Coronary artery (tissue), 2 donors: Measurements from ENCODE around the gene CDH12.

Source experiments
- DNase-seq: peaks from one replicate; pipeline ENCODE4 v3.0.0-alpha.2; 2017; ENCODE audit warnings: low spot score
- H3K27ac ChIP-seq, 2 donors: fragments of 200-600 bp; sonication (generic); one replicate each; pipeline ENCODE4 v1.5.1; 2016 to 2019
- H3K4me3 ChIP-seq: fragments of 200-600 bp; sonication (generic); 2 replicates; pipeline ENCODE4 v1.5.1; 2016; ENCODE audit warnings: mild to moderate bottlenecking, moderate library complexity
- TF ChIP-seq, protein P1 (sequence below): fragments of 200-600 bp; sonication (generic); IDR thresholded peaks from one replicate; pipeline ENCODE4 v1.5.1; 2019; ENCODE audit warnings: antibody characterized with exemption

Gene CDH12

DNA sequence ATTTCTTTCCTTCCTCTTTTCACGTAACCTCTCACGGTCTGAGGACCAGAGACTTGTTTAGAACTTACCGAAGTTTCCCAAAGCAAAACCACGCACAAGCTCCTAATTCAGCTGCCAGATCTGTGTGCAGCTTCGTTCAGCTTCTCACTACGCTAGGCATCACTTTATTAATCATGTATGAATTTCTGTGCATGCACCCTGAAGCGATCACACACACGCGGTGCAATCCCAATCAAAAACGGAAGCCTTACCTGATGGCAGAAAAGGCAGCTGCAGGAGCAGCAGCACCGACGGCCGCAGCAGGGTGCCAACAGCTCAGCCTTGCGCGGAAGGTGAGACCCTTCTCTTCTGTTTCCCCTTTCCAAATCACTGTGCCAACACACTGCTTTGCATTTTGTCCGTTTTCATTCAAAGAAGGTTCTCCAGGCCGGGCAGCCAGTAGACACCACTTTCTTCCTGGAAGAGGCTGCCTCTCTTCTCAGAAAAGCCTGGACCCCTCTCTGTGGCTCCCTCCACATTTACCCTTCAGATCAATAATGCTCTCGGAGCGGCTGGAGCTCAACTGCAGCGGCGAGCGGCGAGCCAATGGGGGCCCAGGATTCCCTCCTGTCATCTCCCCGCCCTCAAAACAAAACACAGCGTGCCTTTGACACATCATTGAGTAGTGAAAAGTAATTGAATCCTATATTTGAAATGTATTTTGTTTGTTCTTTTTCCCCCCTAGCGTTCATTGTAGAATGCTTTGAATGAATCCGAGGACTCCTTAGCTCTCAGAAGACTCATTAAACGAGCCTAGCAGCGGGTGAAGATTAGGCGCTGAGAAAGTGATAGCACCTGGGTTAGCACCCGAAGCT lies at the start of gene CDH12:
CDH12 (minus strand) TSS at position 538 of the 854 bp plus-strand sequence.
- DNase-seq = no peak
- TF ChIP-seq, protein P1, sequence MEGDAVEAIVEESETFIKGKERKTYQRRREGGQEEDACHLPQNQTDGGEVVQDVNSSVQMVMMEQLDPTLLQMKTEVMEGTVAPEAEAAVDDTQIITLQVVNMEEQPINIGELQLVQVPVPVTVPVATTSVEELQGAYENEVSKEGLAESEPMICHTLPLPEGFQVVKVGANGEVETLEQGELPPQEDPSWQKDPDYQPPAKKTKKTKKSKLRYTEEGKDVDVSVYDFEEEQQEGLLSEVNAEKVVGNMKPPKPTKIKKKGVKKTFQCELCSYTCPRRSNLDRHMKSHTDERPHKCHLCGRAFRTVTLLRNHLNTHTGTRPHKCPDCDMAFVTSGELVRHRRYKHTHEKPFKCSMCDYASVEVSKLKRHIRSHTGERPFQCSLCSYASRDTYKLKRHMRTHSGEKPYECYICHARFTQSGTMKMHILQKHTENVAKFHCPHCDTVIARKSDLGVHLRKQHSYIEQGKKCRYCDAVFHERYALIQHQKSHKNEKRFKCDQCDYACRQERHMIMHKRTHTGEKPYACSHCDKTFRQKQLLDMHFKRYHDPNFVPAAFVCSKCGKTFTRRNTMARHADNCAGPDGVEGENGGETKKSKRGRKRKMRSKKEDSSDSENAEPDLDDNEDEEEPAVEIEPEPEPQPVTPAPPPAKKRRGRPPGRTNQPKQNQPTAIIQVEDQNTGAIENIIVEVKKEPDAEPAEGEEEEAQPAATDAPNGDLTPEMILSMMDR = no peak
- peak within 1 kb of the TSS; percentile 51 for H3K4me3 ChIP-seq
- H3K27ac ChIP-seq = no peak within 1 kb of the TSS

DNA sequence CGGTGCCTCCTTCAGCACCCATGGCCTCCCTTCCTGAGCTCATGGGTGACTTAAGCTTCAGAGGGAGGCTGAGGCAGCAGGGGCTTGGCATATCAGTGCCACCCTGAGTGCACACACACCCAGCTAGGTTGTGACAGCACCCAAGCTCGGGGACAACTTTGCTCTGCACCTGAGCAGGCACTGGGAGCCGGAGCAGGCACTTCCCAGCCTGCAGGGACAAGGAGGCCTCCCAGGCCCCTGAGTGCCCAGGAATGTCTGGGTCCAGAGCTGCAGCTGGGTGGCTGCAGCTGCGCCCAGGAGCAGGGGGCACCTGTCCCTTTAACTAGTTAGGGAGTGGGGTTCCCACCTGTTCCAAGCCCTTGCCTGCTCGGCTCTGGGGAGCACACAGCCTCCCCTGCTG lies 48.7 kb upstream of the CDH12 start:
- H3K4me3 ChIP-seq = no peak overlapping the region
- DNase-seq = no peak
- H3K27ac ChIP-seq = no peak overlapping the region
- TF ChIP-seq, protein P1 = no peak

GRCh38 chr5:22900801-22901310 lies 47.7 kb upstream of the CDH12 start:
- TF ChIP-seq, protein P1 = no peak
- no peak for DNase-seq
- H3K4me3 ChIP-seq = no peak overlapping the region
- H3K27ac ChIP-seq = no peak overlapping the region

GRCh38 chr5:22899341-22899740 lies 46.2 kb upstream of the CDH12 start:
- no peak for DNase-seq
- no peak overlapping the region for H3K4me3 ChIP-seq

GRCh38 chr5:22896152-22896551 lies 43.0 kb upstream of the CDH12 start:
- TF ChIP-seq, protein P1 = no peak
- DNase-seq = no peak
- Histone ChIP-seq H3K27ac (no peak overlapping the region), H3K4me3 (no peak overlapping the region)

More at GRCh38 chr5:22899341-22899740, 46.2 kb upstream of the CDH12 start:
- TF ChIP-seq, protein P1 = no peak
- H3K27ac ChIP-seq = no peak overlapping the region

DNA sequence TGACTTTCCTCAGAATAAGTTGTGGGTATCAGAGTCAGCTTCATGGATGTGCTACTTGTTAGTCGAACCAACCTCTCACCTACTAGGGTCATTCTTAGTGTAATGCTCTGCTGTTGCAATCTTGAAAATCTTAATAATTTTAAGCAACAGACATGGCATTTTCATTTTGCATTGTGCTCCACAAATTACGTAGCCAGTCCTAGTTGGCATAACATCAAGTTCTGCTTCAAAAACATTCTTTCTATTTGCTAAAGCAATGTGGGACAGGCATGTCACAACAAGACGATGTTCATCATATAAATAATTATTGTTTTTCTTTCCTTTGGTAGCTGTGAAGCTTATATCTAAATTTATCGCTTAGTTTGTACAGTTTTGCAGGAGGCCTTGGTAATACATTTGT lies 39.3 kb upstream of the CDH12 start:
- Histone ChIP-seq H3K4me3 (no peak overlapping the region), H3K27ac (no peak overlapping the region)
- no peak for DNase-seq
- TF ChIP-seq, protein P1 = no peak

DNA sequence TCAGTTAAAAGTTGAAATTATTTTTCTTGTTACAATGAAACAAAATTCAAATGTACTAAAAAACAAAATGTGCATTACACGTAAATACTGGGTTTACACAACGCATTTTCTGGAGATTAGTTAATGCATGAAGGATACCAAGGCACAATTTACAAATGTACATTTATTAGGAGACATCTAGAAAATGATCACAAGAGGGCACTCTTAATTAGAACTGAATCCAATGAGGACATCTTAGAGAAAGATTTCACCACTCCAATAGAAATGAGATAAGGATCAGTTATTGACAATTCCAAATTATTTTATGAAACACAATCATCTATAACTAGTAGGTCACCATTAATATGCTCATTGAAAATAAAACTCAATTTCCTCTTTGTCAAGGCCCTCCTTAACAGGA lies 36.6 kb upstream of the CDH12 start:
- no peak overlapping the region for H3K27ac ChIP-seq
- no peak overlapping the region for H3K4me3 ChIP-seq
- no peak for DNase-seq

More for the DNA sequence above, 36.6 kb upstream of the CDH12 start:
- TF ChIP-seq, protein P1 = no peak
